NCI-H2029 treated with DMSO at 0.1 percent for 48 hours (cell line): ENCODE data around the gene TXNDC16.
A peak's percentile ranks its signal among the peaks of the same experiment; 100 is the strongest.
"Not testable (repeated sequence)": the region's sequence is repeated elsewhere in the genome, so short reads cannot be mapped to it uniquely, and the experiment has no call there.

Experiments used
- DNase-seq: peaks from one replicate; lab custom pipeline; 2025; lab: John Stamatoyannopoulos, UW

Gene TXNDC16

GRCh38 chr14:52552063-52552988 lies at the start of gene TXNDC16, which contains the start of gene GPR137C:
TSS of gene TXNDC16 (minus strand) at chr14:52552505. CDS start at chr14:52543557, 8,948 bp downstream.
TSS of gene GPR137C (plus strand) at chr14:52552836. CDS start at chr14:52553148, 312 bp downstream.
- DNase-seq = peak; percentile 99

GRCh38 chr14:52599974-52600373 lies 47.7 kb upstream of the TXNDC16 start:
- DNase-seq = no peak

GRCh38 chr14:52598568-52598967 lies 46.3 kb upstream of the TXNDC16 start:
- DNase-seq = no peak

- DNase-seq = no peak
These were observed 44.6 kb upstream of the TXNDC16 start for GRCh38 chr14:52596861-52597260.

GRCh38 chr14:52596320-52596719 lies 44.0 kb upstream of the TXNDC16 start:
- no peak for DNase-seq

GRCh38 chr14:52590318-52590717 lies 38.0 kb upstream of the TXNDC16 start:
- no peak for DNase-seq

GRCh38 chr14:52589646-52590045 lies 37.3 kb upstream of the TXNDC16 start:
- no peak for DNase-seq

GRCh38 chr14:52583544-52583943 lies 31.2 kb upstream of the TXNDC16 start:
- DNase-seq = no peak

GRCh38 chr14:52575858-52576257 lies 23.6 kb upstream of the TXNDC16 start:
- no peak for DNase-seq

- DNase-seq = not testable (repeated sequence)
These were observed 16.1 kb upstream of the TXNDC16 start for GRCh38 chr14:52568454-52568853.

GRCh38 chr14:52563120-52563519 lies 10.8 kb upstream of the TXNDC16 start:
- DNase-seq = no peak

- no peak for DNase-seq
These were observed 6.4 kb upstream of the TXNDC16 start for GRCh38 chr14:52558688-52559087.

- DNase-seq = peak; percentile 82
These were observed 1.6 kb upstream of the TXNDC16 start for GRCh38 chr14:52553671-52554575.

- DNase-seq = peak; percentile 23
These were observed 831 bp upstream of the TXNDC16 start for GRCh38 chr14:52553002-52553670.

GRCh38 chr14:52551696-52552062 lies 626 bp downstream of the TXNDC16 start:
- DNase-seq = peak; percentile 81

GRCh38 chr14:52551205-52551604 lies 1.1 kb downstream of the TXNDC16 start:
- DNase-seq = no peak

GRCh38 chr14:52550661-52551060 lies 1.6 kb downstream of the TXNDC16 start:
- DNase-seq = no peak

GRCh38 chr14:52547526-52547925 lies 4.8 kb downstream of the TXNDC16 start:
- DNase-seq = no peak

GRCh38 chr14:52547027-52547426 lies 5.3 kb downstream of the TXNDC16 start:
- no peak for DNase-seq

GRCh38 chr14:52546318-52546670 lies 6.0 kb downstream of the TXNDC16 start:
- no peak for DNase-seq

GRCh38 chr14:52545584-52546317 lies 6.6 kb downstream of the TXNDC16 start:
- DNase-seq = no peak
